ENCODE measurements around the gene MINDY4.

GRCh38 chr7:30734497-30734896, 36.7 kb upstream of the MINDY4 start:
- TF ChIP-seq CREB1 (IDR thresholded peaks at IDR 0.05; ENCODE audit: low read depth) (no peak), ZNF274 (IDR thresholded peaks at IDR 0.05; ENCODE audit: insufficient read depth, insufficient read length) (no peak), RCOR1 (conservative IDR thresholded peaks at IDR 0.05; ENCODE audit: low read depth, low read length) (no peak), CTCF (IDR thresholded peaks at IDR 0.05 in 2 of 3, conservative IDR thresholded peaks at IDR 0.05 in 1 of 3; ENCODE audit: control insufficient read depth in 2 of 3, extremely low read depth in 1 of 3, insufficient read depth in 1 of 3, low read depth in 3 of 3, low read length in 3 of 3) (no peak), E2F4 (IDR thresholded peaks at IDR 0.05; ENCODE audit: low read depth, low read length) (no peak), HSF1 (IDR thresholded peaks at IDR 0.05; ENCODE audit: low read depth, low read length) (no peak), POLR2A (IDR thresholded peaks at IDR 0.05; ENCODE audit: low read depth, low read length) (no peak)
